Aorta (tissue), 5 donors: ENCODE measurements around the gene NPFFR1. TPM values are rescaled to one million over a fixed set of nuclear protein-coding genes. Genes with fewer than 3 reads are reported as not detected.
"Not testable (repeated sequence)": the region's sequence is repeated elsewhere in the genome, so short reads cannot be mapped to it uniquely, and the experiment has no call there.

Experiments used
- ATAC-seq: fragments of 200-7000 bp; cut with Tn5 transposase; one replicate; pipeline ENCODE4 v1.9.1; 2022; ENCODE audit warnings: moderate library complexity; ENCODE audit not compliant: low FRiP score
- DNase-seq, 2 donors: peaks; one replicate each; pipeline ENCODE4 v3.0.0-alpha.2; 2020
- H3K27ac ChIP-seq, 2 donors: one replicate each; pipeline ENCODE4 v1.5.1; 2013; ENCODE audit warnings: low read length in 2 of 2, mild to moderate bottlenecking in 2 of 2, moderate library complexity in 2 of 2, control low read depth in 1 of 2, inconsistent platforms in 1 of 2, low read depth in 1 of 2
- H3K27me3 ChIP-seq, 2 donors: one replicate each; pipeline ENCODE4 v1.6.1; 2013; ENCODE audit warnings: control low read depth in 1 of 2, low read length in 1 of 2, mild to moderate bottlenecking in 1 of 2, moderate library complexity in 1 of 2; ENCODE audit not compliant: insufficient read depth in 2 of 2, control insufficient read depth in 1 of 2
- H3K36me3 ChIP-seq, 2 donors: one replicate each; pipeline ENCODE4 v1.6.1; 2013; ENCODE audit warnings: control low read depth in 1 of 2, low read length in 1 of 2, mild to moderate bottlenecking in 1 of 2; ENCODE audit not compliant: insufficient read depth in 2 of 2, control insufficient read depth in 1 of 2
- H3K4me1 ChIP-seq, 2 donors: one replicate each; pipeline ENCODE4 v1.6.1; 2013; ENCODE audit warnings: low read length in 2 of 2, control low read depth in 1 of 2, mild to moderate bottlenecking in 1 of 2, moderate library complexity in 1 of 2; ENCODE audit not compliant: insufficient read depth in 2 of 2, control insufficient read depth in 1 of 2
- H3K4me3 ChIP-seq, 2 donors: one replicate each; pipeline ENCODE4 v1.5.1; 2013; ENCODE audit warnings: low read length in 2 of 2, control low read depth in 1 of 2, mild to moderate bottlenecking in 1 of 2
- H3K9me3 ChIP-seq: one replicate; pipeline ENCODE4 v1.6.1; 2013; ENCODE audit warnings: mild to moderate bottlenecking, low read length; ENCODE audit not compliant: control insufficient read depth
- WGBS, 2 donors: extraction: QIAGEN DNeasy Blood & Tissue Kit; methylation state at CpG; one replicate each; pipeline ENCODE4 v1.1.7; 2013; 5-methylcytosine and 5-hydroxymethylcytosine counted together
- intact Hi-C, 2 donors: fragments of 100-400 bp; cut with DNase I; formaldehyde crosslinking; loops; one replicate each; pipeline versions ENCODE4 v1.14.2 to v1.15.0; 2022
- polyA plus RNA-seq, 2 donors: library from polyadenylated mRNA; stranded (reverse); fragments of 200-250 nt; gene quantifications; one replicate each; pipeline ENCODE4 v1.2.3, GENCODE V29; 2013
- total RNA-seq, 2 donors: library from RNA; stranded (reverse); fragmentation: NEBNext Ultra II Directional; extraction: Animal tissue kit (Norgen Biotek cat#: 25700); gene quantifications; one replicate each; pipeline ENCODE4 v1.2.1, GENCODE V29; 2021
- donor health status: healthy with polysubstance abuse.
- donor health status: Bipolar disorder and iron deficiency.
- donor health status: DM: no; HTN: no; CAD: no.
- donor health status: DM: no; HTN: no; CAD: no.
- donor health status: DM: yes; HTN: yes; CAD: no.

The NPFFR1 gene
- total and polyA plus RNA-seq, 4 donors = under 0.01 to 0.06 (median 0.03) TPM; not detected in 1

DNA sequence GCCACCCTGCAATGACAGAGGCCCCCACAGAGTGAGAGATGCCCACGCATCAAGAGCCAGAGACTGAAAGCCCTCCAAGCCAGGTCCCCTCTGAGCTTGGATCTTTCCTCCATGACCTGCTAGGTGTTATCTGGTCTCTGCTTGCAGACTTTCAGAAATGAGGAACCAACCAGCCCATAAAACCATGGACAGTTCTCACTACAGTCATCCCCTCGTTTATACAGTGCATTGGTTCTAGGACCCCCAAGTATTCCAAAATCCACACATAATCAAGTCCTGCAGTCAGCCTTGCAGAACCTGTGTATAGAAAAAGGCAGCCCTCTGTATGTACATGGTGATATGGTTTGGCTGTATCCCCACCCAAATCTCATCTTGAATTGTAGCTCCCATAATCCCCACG, 23.1 kb downstream of the NPFFR1 start:
- intact Hi-C loops = no loop called here
- ATAC-seq (no peak), DNase-seq (no peak)
- Histone ChIP-seq H3K4me1 (no peaks in the 10 kb centered on the region), H3K9me3 (no peaks in the 10 kb centered on the region), H3K27me3 (no peaks in the 10 kb centered on the region), H3K4me3 (no peak overlapping the region), H3K36me3 (no peaks in the 10 kb centered on the region), H3K27ac (no peak overlapping the region)
- 84 to 89% methylated on average over 3 of the region's 3 CpGs for WGBS, 2 donors

DNA sequence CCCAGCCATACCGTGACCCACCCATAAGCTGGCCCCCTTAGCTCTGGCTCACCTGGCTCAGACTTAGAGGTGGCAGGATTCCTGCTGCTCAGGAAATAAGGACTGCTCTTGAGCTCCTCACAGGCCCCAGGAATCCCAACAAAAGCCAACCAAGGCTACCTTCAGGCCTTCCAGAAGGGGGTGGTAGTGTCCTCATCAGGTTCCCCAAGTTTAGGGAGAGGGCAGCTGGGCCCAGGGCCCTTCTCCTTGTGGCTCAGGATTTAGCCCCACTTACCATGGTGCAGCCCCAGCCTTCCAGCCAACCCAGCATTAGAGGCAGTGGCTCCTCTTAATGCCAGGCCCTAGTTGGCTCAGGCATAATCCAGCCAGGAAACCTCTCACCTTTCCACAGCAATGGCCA, 23.5 kb downstream of the NPFFR1 start:
- Histone ChIP-seq H3K36me3 (no peaks in the 10 kb centered on the region), H3K4me3 (no peak overlapping the region), H3K27me3 (no peaks in the 10 kb centered on the region), H3K9me3 (no peaks in the 10 kb centered on the region), H3K4me1 (no peaks in the 10 kb centered on the region), H3K27ac (no peak overlapping the region)
- ATAC-seq = no peak
- intact Hi-C loops = no loop called here
- WGBS, 2 donors = 75 to 83% methylated on average over 1 of the region's 1 CpG
- DNase-seq = no peak

DNA sequence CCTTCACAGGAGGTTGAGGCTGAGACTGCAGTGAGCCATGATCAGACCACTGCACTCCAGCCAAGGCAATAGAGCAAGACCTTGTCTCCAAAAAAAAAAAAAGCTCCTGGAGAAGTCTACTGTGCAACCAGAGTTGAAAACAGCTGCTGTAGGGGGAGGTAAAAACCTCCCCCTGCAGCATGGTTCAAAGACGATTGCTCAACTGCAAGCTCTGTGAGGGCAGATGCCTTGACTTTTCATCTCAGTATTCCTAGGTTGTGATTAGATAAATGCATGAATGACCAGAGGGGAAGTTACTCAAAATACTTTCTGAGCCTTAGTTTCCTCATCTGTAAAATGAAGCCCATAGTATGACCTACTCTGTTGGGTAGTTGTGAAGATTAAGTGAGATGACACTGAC, 25.6 kb downstream of the NPFFR1 start:
- 79 to 86% methylated on average over 1 of the region's 1 CpG for WGBS, 2 donors
- no peak for DNase-seq
- H3K36me3 ChIP-seq = no peaks in the 10 kb centered on the region
- H3K9me3 ChIP-seq = no peaks in the 10 kb centered on the region
- no peak for ATAC-seq
- no peak overlapping the region for H3K27ac ChIP-seq
- no peaks in the 10 kb centered on the region for H3K4me1 ChIP-seq
- H3K27me3 ChIP-seq = no peaks in the 10 kb centered on the region
- intact Hi-C loops = no loop called here
- no peak overlapping the region for H3K4me3 ChIP-seq

DNA sequence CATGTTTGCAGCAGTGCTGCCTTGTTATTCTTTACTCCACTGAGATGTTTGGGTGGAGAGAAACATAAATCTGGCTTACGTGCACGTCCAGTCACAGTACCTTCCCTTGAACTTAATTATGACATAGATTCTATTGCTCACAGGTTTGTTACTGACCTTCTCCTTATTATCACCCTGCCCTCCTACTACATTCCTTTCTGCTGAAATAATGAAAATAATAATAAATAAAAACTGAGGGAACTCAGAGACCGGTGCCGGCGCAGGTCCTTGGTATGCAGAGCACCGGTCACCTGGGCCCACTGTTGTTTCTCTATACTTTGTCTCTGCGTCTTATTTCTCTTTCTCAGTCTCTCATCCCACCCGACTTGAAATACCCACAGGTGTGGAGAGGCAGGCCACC, 26.0 kb downstream of the NPFFR1 start:
- ATAC-seq, H3K4me3 ChIP-seq, H3K27ac ChIP-seq, H3K4me1 ChIP-seq, DNase-seq, H3K36me3 ChIP-seq, H3K27me3 ChIP-seq, H3K9me3 ChIP-seq, intact Hi-C loops: not testable (repeated sequence)
- WGBS, 2 donors = 67 to 71% methylated on average over 8 of the region's 8 CpGs

DNA sequence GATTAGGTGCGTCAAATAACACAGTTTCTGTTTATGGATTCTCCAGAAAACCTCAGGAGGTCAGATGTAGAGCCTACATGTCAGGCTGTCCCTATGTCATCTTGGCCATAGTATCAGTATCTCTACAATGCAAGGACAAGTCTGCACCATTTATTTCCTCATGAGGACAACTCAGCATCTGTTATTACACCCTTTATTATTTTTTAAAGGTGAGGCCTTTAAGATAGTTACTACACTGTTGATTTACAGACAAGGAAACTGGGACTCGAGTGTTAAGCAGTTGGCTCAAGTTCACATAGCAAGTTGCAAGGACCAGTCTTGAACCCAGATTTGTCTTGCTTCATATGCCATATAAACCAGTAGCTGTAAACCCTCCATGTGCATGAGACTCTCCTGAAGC, 27.3 kb downstream of the NPFFR1 start:
- DNase-seq (no peak), ATAC-seq (no peak)
- H3K9me3 ChIP-seq = no peaks in the 10 kb centered on the region
- H3K36me3 ChIP-seq = no peaks in the 10 kb centered on the region
- H3K27ac ChIP-seq = no peak overlapping the region
- intact Hi-C loops = no loop called here
- no peaks in the 10 kb centered on the region for H3K4me1 ChIP-seq
- WGBS, 2 donors = 90 to 93% methylated on average over 2 of the region's 2 CpGs
- no peak overlapping the region for H3K4me3 ChIP-seq
- H3K27me3 ChIP-seq = no peaks in the 10 kb centered on the region

DNA sequence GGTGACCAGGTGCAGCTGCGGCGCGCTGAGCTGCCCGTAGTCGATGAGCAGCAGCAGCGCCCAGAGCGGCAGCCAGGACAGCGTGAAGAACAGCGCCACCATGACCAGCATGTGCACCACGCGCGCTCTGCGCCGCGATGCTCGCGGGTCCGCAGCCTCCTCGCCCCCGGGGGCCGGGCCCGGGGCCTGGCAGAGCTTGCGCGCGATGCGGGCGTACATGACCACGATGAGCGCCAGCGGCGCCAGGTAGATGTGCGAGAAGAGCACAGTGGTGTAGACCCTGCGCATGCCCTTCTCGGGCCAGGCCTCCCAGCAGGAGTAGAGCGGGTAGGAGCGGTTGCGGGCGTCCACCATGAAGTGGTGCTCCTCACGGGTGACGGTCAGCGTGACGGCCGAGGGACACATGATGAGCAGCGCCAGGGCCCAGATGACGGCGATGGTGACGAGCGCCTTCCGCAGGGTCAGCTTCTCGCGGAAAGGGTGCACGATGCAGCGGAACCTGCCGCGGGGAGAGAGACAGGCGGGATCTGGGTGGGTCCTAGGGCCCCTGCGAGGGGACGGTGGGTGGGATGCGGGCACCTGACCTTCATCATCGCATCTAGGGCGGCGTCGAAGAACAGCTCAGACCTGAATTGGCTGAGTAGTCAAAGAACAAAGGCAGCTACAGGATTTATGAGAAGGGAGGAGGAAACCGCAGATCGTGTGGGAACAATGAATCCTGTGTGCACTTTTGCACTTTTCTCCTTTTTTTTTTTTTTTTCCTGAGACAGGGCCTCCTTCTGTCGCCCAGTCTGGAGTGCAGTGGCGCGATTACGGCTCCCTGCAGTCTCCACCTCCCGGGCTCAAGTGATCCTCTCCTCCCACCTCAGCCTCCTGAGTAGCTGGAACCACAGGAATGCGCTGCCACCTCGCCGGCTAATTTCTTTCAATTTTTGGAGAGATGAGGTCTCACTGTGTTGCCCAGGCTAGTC, 28.2 kb downstream of the NPFFR1 start:
- Histone ChIP-seq H3K36me3 (no peaks in the 10 kb centered on the region), H3K27me3 (no peaks in the 10 kb centered on the region), H3K27ac (no peak overlapping the region), H3K4me3 (no peak overlapping the region), H3K4me1 (no peaks in the 10 kb centered on the region), H3K9me3 (no peaks in the 10 kb centered on the region)
- ATAC-seq (peak; percentile 27), DNase-seq (no peak)
- intact Hi-C loops = no loop called here
- WGBS, 2 donors = 19% methylated on average over 73 of the region's 73 CpGs

DNA sequence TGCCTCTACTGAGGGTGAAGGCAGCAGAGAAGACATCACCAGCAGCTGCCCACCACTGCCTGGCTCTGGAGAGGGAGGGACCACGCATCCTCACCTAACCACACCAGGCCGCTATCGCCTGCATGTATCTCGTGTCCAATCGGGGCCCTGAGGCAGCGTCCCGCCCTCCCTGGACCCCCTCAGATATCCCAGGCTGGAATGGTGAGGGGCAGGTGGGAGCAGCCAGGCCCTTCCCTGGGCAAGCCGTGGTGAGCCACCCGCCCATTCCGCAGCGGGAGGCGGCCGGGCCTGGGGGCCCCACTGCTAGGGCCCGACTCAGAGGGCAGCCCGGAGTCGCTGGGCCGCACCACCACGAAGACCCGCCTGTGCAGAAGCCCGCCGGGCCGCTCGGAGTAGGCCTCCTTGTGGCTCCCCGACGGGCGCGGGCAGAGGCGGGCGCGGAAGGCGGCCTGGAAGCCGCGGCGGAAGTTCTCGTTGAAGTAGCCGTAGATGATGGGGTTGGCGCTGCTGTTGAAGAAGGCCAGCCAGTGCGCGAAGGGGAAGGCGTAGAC, 29.0 kb downstream of the NPFFR1 start:
- Histone ChIP-seq H3K27ac (no peak overlapping the region), H3K36me3 (no peaks in the 10 kb centered on the region), H3K27me3 (no peaks in the 10 kb centered on the region), H3K9me3 (no peaks in the 10 kb centered on the region), H3K4me1 (no peaks in the 10 kb centered on the region), H3K4me3 (no peak overlapping the region)
- peak; percentile 45 for ATAC-seq
- WGBS, 2 donors = 48 to 50% methylated on average over 40 of the region's 40 CpGs
- intact Hi-C loops = no loop called here
- no peak for DNase-seq

DNA sequence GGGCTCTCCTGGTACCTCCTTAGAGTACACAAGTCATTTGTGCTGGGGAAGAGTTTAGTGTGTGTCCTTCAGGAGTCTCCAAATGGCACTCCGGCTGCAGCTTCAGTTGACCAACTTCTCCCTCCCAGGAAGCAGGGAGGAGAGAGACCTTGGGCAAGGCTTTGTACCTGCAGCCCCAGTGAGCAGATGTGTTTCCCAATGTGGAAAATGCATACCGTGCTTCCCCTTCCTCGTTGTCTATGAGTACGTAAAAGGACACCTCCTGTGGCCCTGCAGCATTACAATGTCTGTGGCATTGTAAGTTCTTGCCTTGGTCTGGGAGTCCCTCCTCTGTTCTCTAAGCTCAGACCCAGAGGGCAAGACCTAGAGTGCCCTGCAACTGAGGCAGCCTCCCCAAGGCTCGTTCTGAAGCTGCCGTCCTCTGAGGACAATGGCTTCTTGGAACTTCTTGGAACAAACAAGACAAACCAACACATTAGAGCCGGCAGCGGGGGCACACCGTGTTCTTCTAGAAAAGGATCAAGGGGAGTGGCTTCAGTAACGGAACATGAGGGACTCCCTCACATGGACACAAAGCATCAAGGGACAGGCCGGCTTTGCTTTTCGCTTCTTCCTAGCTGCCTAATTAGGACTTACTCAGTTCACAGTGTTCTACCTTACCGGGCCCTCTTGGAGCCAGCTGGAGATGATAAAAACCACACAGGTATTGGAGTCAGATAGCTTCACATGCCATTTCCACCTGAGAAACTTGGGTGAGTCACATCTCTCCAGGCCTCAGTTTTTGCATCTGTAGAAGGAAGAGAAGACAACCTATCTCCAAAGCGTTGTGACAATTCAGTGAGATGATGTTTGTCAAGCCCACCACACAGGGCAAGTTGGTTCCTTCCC, 29.7 kb downstream of the NPFFR1 start:
- WGBS, 2 donors = 86 to 87% methylated on average over 14 of the region's 14 CpGs
- DNase-seq (no peak), ATAC-seq (no peak)
- Histone ChIP-seq H3K4me1 (no peaks in the 10 kb centered on the region), H3K27ac (no peak overlapping the region), H3K36me3 (no peaks in the 10 kb centered on the region), H3K9me3 (no peaks in the 10 kb centered on the region), H3K27me3 (no peaks in the 10 kb centered on the region), H3K4me3 (no peak overlapping the region)
- intact Hi-C loops = no loop called here
